IMR-90 (cell line): ENCODE data around the gene FNDC11. TPM values are rescaled to one million over a fixed set of nuclear protein-coding genes. Genes with fewer than 3 reads are reported as not detected.

Experiments
- ATAC-seq: fragments of 200-7000 bp; cut with Tn5 transposase; 2 replicates; pipeline ENCODE4 v1.9.1; 2020; ENCODE audit warnings: low read depth, mild to moderate bottlenecking, moderate library complexity
- BruUV-seq: library from RNA; stranded (reverse); fragments of 400-500 nt; replicated peaks from 2 replicates; lab custom pipeline; 2021; lab: Mats Ljungman, UMichigan
- CTCF ChIA-PET: fragments of 300-600 bp; formaldehyde crosslinking; extraction: SDS; loops from one replicate; lab custom pipeline; 2021; ENCODE audit warnings: antibody characterized with exemption; lab: Yijun Ruan, JAX
- POLR2A ChIA-PET: fragments of 300-600 bp; sonication (Branson Sonifier 250); formaldehyde crosslinking; loops from one replicate; lab custom pipeline; 2022; ENCODE audit warnings: antibody characterized with exemption; ENCODE audit not compliant: unreplicated experiment; lab: Charles Lee
- DNase-seq: peaks from one replicate; pipeline ENCODE4 v3.0.0; 2013
- H2AFZ ChIP-seq: replicated peaks from 2 replicates; pipeline ENCODE3; 2013; ENCODE audit warnings: low read length, mild to moderate bottlenecking; ENCODE audit not compliant: poor library complexity
- H2AK5ac ChIP-seq: 2 replicates; pipeline ENCODE4 v1.6.1; 2013; ENCODE audit warnings: low read depth, low read length, inconsistent platforms
- H2AK9ac ChIP-seq: replicated peaks from 2 replicates; pipeline ENCODE3; 2013; ENCODE audit warnings: mild to moderate bottlenecking, low read depth, low read length, moderate library complexity; ENCODE audit not compliant: poor library complexity
- H2BK120ac ChIP-seq: 2 replicates; pipeline ENCODE4 v1.6.1; 2013; ENCODE audit warnings: low read depth, low read length, inconsistent platforms
- H2BK15ac ChIP-seq: 3 replicates; pipeline ENCODE4 v1.6.1; 2013; ENCODE audit warnings: low read depth, low read length, inconsistent platforms
- H2BK20ac ChIP-seq: 2 replicates; pipeline ENCODE4 v1.6.1; 2013; ENCODE audit warnings: low read depth, mild to moderate bottlenecking, inconsistent platforms, low read length, moderate library complexity
- H2BK5ac ChIP-seq: 2 replicates; pipeline ENCODE4 v1.6.1; 2013; ENCODE audit warnings: mild to moderate bottlenecking, low read depth, low read length, inconsistent platforms; ENCODE audit not compliant: poor library complexity, severe bottlenecking
- H3K14ac ChIP-seq: replicated peaks from 2 replicates; pipeline ENCODE4 v1.6.1; 2013; ENCODE audit warnings: low read depth, low read length, inconsistent platforms
- H3K18ac ChIP-seq: 2 replicates; pipeline ENCODE4 v1.6.1; 2013; ENCODE audit warnings: low read depth, low read length, control low read depth
- H3K23ac ChIP-seq: 2 replicates; pipeline ENCODE4 v1.6.1; 2013; ENCODE audit warnings: low read depth, low read length, inconsistent platforms
- H3K27ac ChIP-seq: 2 replicates; pipeline ENCODE4 v1.5.1; 2013; ENCODE audit warnings: mild to moderate bottlenecking, control low read depth, low read length; ENCODE audit not compliant: insufficient read depth
- H3K27me3 ChIP-seq: 2 replicates; pipeline ENCODE4 v1.6.1; 2013; ENCODE audit warnings: low read length; ENCODE audit not compliant: control insufficient read depth, insufficient read depth
- H3K36me3 ChIP-seq: 2 replicates; pipeline ENCODE4 v1.6.1; 2013; ENCODE audit warnings: low read length, mixed read lengths; ENCODE audit not compliant: control insufficient read depth, insufficient read depth
- H3K4ac ChIP-seq: 2 replicates; pipeline ENCODE4 v1.6.1; 2013; ENCODE audit warnings: low read depth, low read length, inconsistent platforms
- H3K4me1 ChIP-seq: 2 replicates; pipeline ENCODE4 v1.6.1; 2013; ENCODE audit warnings: low read length, mixed read lengths; ENCODE audit not compliant: control insufficient read depth, insufficient read depth
- H3K4me2 ChIP-seq: 2 replicates; pipeline ENCODE4 v1.6.1; 2013; ENCODE audit warnings: low read depth, mild to moderate bottlenecking, control low read depth, low read length, moderate library complexity
- H3K4me3 ChIP-seq: 2 replicates; pipeline ENCODE4 v1.5.1; 2013; ENCODE audit warnings: low read depth, mild to moderate bottlenecking, control low read depth, low read length, moderate library complexity; ENCODE audit not compliant: insufficient read depth
- H3K56ac ChIP-seq: 2 replicates; pipeline ENCODE4 v1.6.1; 2013; ENCODE audit warnings: low read length, inconsistent platforms; ENCODE audit not compliant: insufficient read depth; ENCODE audit errors: extremely low read depth
- H3K79me1 ChIP-seq, 2 experiments: 2 replicates each; pipeline ENCODE4 v1.6.1; 2013; ENCODE audit warnings: low read length in 2 of 2, inconsistent platforms in 1 of 2, low read depth in 1 of 2
- H3K9ac ChIP-seq: 2 replicates; pipeline ENCODE4 v1.6.1; 2013; ENCODE audit warnings: low read depth, low read length, control low read depth
- H3K9me1 ChIP-seq: 2 replicates; pipeline ENCODE4 v1.6.1; 2013; ENCODE audit warnings: low read length, inconsistent platforms; ENCODE audit not compliant: insufficient read depth
- H3K9me3 ChIP-seq: 2 replicates; pipeline ENCODE4 v1.6.1; 2013; ENCODE audit warnings: low read length; ENCODE audit not compliant: control insufficient read depth, insufficient read depth
- H4K20me1 ChIP-seq: 2 replicates; pipeline ENCODE4 v1.6.1; 2013; ENCODE audit warnings: low read length, inconsistent platforms; ENCODE audit not compliant: insufficient read depth
- H4K5ac ChIP-seq: 2 replicates; pipeline ENCODE4 v1.6.1; 2013; ENCODE audit warnings: mild to moderate bottlenecking, low read depth, low read length, control low read depth
- H4K8ac ChIP-seq, 2 experiments: 2 replicates each; pipeline ENCODE4 v1.6.1; 2013; ENCODE audit warnings: low read depth in 2 of 2, low read length in 2 of 2, control low read depth in 1 of 2, inconsistent platforms in 1 of 2
- H4K91ac ChIP-seq: 2 replicates; pipeline ENCODE4 v1.6.1; 2013; ENCODE audit warnings: low read depth, low read length, inconsistent platforms; ENCODE audit not compliant: insufficient read depth
- BHLHE40 ChIP-seq: fragments of 150-350 bp; IDR thresholded peaks from 2 replicates; pipeline ENCODE4 v1.6.1; 2016; ENCODE audit warnings: mild to moderate bottlenecking, low read depth, low read length
- CEBPB ChIP-seq: IDR thresholded peaks from 2 replicates; pipeline ENCODE4 v1.6.1; 2012; ENCODE audit warnings: low read depth, low read length, improper control_type of control experiment
- CHD1 ChIP-seq: IDR thresholded peaks from 2 replicates; pipeline ENCODE4 v1.6.1; 2012; ENCODE audit warnings: low read depth, low read length, improper control_type of control experiment
- FOS ChIP-seq: fragments of 150-350 bp; IDR thresholded peaks from 2 replicates; pipeline ENCODE4 v1.6.1; 2016; ENCODE audit warnings: low read depth, low read length
- MAFK ChIP-seq: IDR thresholded peaks from 2 replicates; pipeline ENCODE4 v1.6.1; 2012; ENCODE audit warnings: low read depth, low read length, improper control_type of control experiment
- MAZ ChIP-seq: IDR thresholded peaks from 2 replicates; pipeline ENCODE4 v1.6.1; 2012; ENCODE audit warnings: low read depth, mild to moderate bottlenecking, low read length, improper control_type of control experiment, moderate library complexity, borderline replicate concordance
- MXI1 ChIP-seq: IDR thresholded peaks from 2 replicates; pipeline ENCODE4 v1.6.1; 2012; ENCODE audit warnings: low read depth, mild to moderate bottlenecking, low read length, moderate library complexity, borderline replicate concordance
- NFE2L2 ChIP-seq: fragments of 150-350 bp; IDR thresholded peaks from 2 replicates; pipeline ENCODE4 v1.6.1; 2016; ENCODE audit warnings: low read depth, mild to moderate bottlenecking, low read length
- POLR2A ChIP-seq: IDR thresholded peaks from 2 replicates; pipeline ENCODE4 v1.6.1; 2012; ENCODE audit warnings: mild to moderate bottlenecking, low read depth, low read length
- RAD21 ChIP-seq: IDR thresholded peaks from 2 replicates; pipeline ENCODE4 v1.6.1; 2012; ENCODE audit warnings: low read length, improper control_type of control experiment
- RCOR1 ChIP-seq: IDR thresholded peaks from 2 replicates; pipeline ENCODE4 v1.6.1; 2012; ENCODE audit warnings: mild to moderate bottlenecking, low read length, improper control_type of control experiment; ENCODE audit not compliant: insufficient replicate concordance
- RFX5 ChIP-seq: IDR thresholded peaks from 2 replicates; pipeline ENCODE4 v1.8.0; 2012; ENCODE audit warnings: low read depth, mild to moderate bottlenecking, low read length, moderate library complexity
- SMC3 ChIP-seq: fragments of 150-350 bp; IDR thresholded peaks from 2 replicates; pipeline ENCODE4 v1.6.1; 2016; ENCODE audit warnings: low read depth, mild to moderate bottlenecking, antibody characterized with exemption, low read length, moderate library complexity
- WGBS, 2 experiments: methylation state at CpG; one replicate each; pipeline versions ENCODE4 v1.1.5 to v1.1.7; 2013; ENCODE audit warnings: missing lambda C conversion rate in 2 of 2; ENCODE audit not compliant: insufficient read length in 1 of 2; ENCODE audit errors: extremely low coverage in 2 of 2; 5-methylcytosine and 5-hydroxymethylcytosine counted together
- dilution Hi-C: fragments of 300-500 bp; cut with HindIII; formaldehyde crosslinking; loops from one replicate; pipeline ENCODE4 v1.14.3; 2018; ENCODE audit warnings: low sequenced_read_pairs; ENCODE audit not compliant: unreplicated experiment
- in situ Hi-C: fragments of 300-500 bp; cut with MboI; formaldehyde crosslinking; loops from 3 replicates; pipeline ENCODE4 v1.14.3; 2019; ENCODE audit warnings: low sequenced_read_pairs, inconsistent platforms, mixed read lengths
- intact Hi-C: fragments of 100-400 bp; cut with micrococcal nuclease; formaldehyde crosslinking; loops from 2 replicates; pipeline ENCODE4 v1.10.0; 2022
- polyA plus RNA-seq, 3 experiments: library from polyadenylated mRNA; depleted of rRNA; stranded (reverse); fragments of >200 nt; gene quantifications; 2 replicates each; pipeline ENCODE4 v1.2.3, GENCODE V29; 2012; ENCODE audit warnings: low replicate concordance in 1 of 3
- total RNA-seq: library from RNA; depleted of rRNA; stranded (reverse); fragments of >200 nt; gene quantifications from 2 replicates; pipeline ENCODE4 v1.2.3, GENCODE V29; 2012
- TF ChIP-seq, protein P1 (sequence below): fragments of 150-350 bp; IDR thresholded peaks from 2 replicates; pipeline ENCODE4 v1.6.1; 2016; ENCODE audit warnings: low read depth, mild to moderate bottlenecking, low read length, moderate library complexity, borderline replicate concordance
- TF ChIP-seq, protein P2 (sequence below): conservative IDR thresholded peaks from 2 replicates; pipeline ENCODE4 v1.5.1; 2012; ENCODE audit warnings: mild to moderate bottlenecking, low read depth, low read length, improper control_type of control experiment
- TF ChIP-seq, protein P3 (sequence below): fragments of 150-350 bp; IDR thresholded peaks from 2 replicates; pipeline ENCODE4 v1.6.1; 2017; ENCODE audit warnings: mild to moderate bottlenecking, antibody characterized with exemption, low read length, low read depth

FNDC11 gene
- total and polyA plus RNA-seq, 2 of the 4 experiments (the other 2 are of a cell fraction) = 0.36 to 1.0 TPM

DNA sequence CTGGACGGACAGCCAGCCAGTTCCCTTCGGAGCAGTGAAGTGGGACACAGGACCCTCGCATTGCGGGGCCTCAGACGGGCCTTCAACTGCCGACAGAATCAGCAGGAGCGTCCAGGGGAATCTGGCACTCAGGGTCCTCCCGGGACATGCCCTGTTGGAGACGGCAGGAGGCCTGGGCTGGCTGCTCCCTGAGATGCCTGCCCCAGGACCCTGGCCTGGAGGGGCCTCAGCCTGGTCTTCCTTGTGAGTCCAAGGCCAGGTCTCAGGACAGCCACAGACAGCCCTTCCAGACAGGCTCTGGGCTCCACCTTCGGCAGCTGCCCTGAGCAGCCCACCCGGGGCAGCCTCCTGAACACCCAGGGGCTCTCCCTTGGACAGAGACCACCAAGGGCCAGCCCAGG, 34.7 kb downstream of the FNDC11 start:
- no peak overlapping the region for H4K5ac ChIP-seq
- 88% methylated on average over 6 of the region's 11 CpGs; no CpG with 5 or more reads in 1 of the 2 experiments for WGBS, 2 experiments
- H4K8ac ChIP-seq = no peak overlapping the region
- intact Hi-C loops = no loop called here
- DNase-seq = no peak
- H3K4me2 ChIP-seq = no peak overlapping the region
- H2BK20ac ChIP-seq = no peak overlapping the region
- no peak overlapping the region for H2AK5ac ChIP-seq
- H2BK5ac ChIP-seq = no peak overlapping the region
- no peak overlapping the region for H3K23ac ChIP-seq
- H4K91ac ChIP-seq = no peak overlapping the region
- no peak overlapping the region for H3K14ac ChIP-seq
- peaks cover 0 to 4% of the 10 kb centered on the region in 2 experiments; a peak in 2 of 4 replicates for H3K79me1 ChIP-seq
- no peak for ATAC-seq
- no peak overlapping the region for H3K4ac ChIP-seq
- no peak overlapping the region for H2BK15ac ChIP-seq
- H3K18ac ChIP-seq = no peak overlapping the region
- peaks cover 2% of the 10 kb centered on the region; the same call in 1 of the 2 replicates for H3K9me1 ChIP-seq
- no peaks in the 10 kb centered on the region for H3K4me1 ChIP-seq
- no peak overlapping the region for H3K56ac ChIP-seq
- H2AK9ac ChIP-seq = peak overlapping the region; percentile 55
- H3K9ac ChIP-seq = no peak overlapping the region
- no peaks in the 10 kb centered on the region for H3K27me3 ChIP-seq
- H3K9me3 ChIP-seq = no peaks in the 10 kb centered on the region
- in situ Hi-C loops = no loop called here
- H3K36me3 ChIP-seq = peaks cover 39% of the 10 kb centered on the region
- ChIA-PET CTCF (no interaction called here), POLR2A (no interaction called here)
- no peak overlapping the region for H2BK120ac ChIP-seq
- BruUV-seq = no TSS peak
- TF ChIP-seq, protein P1, sequence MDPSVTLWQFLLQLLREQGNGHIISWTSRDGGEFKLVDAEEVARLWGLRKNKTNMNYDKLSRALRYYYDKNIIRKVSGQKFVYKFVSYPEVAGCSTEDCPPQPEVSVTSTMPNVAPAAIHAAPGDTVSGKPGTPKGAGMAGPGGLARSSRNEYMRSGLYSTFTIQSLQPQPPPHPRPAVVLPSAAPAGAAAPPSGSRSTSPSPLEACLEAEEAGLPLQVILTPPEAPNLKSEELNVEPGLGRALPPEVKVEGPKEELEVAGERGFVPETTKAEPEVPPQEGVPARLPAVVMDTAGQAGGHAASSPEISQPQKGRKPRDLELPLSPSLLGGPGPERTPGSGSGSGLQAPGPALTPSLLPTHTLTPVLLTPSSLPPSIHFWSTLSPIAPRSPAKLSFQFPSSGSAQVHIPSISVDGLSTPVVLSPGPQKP = no peak
- no peak for TF ChIP-seq RAD21
- TF ChIP-seq, protein P2, sequence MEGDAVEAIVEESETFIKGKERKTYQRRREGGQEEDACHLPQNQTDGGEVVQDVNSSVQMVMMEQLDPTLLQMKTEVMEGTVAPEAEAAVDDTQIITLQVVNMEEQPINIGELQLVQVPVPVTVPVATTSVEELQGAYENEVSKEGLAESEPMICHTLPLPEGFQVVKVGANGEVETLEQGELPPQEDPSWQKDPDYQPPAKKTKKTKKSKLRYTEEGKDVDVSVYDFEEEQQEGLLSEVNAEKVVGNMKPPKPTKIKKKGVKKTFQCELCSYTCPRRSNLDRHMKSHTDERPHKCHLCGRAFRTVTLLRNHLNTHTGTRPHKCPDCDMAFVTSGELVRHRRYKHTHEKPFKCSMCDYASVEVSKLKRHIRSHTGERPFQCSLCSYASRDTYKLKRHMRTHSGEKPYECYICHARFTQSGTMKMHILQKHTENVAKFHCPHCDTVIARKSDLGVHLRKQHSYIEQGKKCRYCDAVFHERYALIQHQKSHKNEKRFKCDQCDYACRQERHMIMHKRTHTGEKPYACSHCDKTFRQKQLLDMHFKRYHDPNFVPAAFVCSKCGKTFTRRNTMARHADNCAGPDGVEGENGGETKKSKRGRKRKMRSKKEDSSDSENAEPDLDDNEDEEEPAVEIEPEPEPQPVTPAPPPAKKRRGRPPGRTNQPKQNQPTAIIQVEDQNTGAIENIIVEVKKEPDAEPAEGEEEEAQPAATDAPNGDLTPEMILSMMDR = no peak
- TF ChIP-seq MXI1 = no peak
- TF ChIP-seq MAFK = no peak
- TF ChIP-seq SMC3 = no peak
- TF ChIP-seq BHLHE40 = no peak
- TF ChIP-seq NFE2L2 = no peak
- no peak for TF ChIP-seq RCOR1
- TF ChIP-seq RFX5 = no peak
- no peak for TF ChIP-seq CHD1
- no peak for TF ChIP-seq MAZ
- no peak for TF ChIP-seq CEBPB
- no peak for TF ChIP-seq FOS
- no peak for TF ChIP-seq POLR2A
- TF ChIP-seq, protein P3, sequence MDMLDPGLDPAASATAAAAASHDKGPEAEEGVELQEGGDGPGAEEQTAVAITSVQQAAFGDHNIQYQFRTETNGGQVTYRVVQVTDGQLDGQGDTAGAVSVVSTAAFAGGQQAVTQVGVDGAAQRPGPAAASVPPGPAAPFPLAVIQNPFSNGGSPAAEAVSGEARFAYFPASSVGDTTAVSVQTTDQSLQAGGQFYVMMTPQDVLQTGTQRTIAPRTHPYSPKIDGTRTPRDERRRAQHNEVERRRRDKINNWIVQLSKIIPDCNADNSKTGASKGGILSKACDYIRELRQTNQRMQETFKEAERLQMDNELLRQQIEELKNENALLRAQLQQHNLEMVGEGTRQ = no peak
- H3K27ac ChIP-seq = no peak overlapping the region
- no peak overlapping the region for H2AFZ ChIP-seq
- no peaks in the 10 kb centered on the region; the same call in none of the 2 replicates for H4K20me1 ChIP-seq
- dilution Hi-C loops = no loop called here
- no peak overlapping the region for H3K4me3 ChIP-seq
